Kidney tubule cell (primary cell): ENCODE data around the gene MSGN1.

ENCODE experiments used
- DNase-seq: peaks from one replicate; pipeline ENCODE4 v3.0.0-alpha.2; 2018; ENCODE audit warnings: low spot score

MSGN1 gene

GRCh38 chr2:17805717-17806363 lies 10.4 kb upstream of the MSGN1 start:
- DNase-seq: no peak

DNA sequence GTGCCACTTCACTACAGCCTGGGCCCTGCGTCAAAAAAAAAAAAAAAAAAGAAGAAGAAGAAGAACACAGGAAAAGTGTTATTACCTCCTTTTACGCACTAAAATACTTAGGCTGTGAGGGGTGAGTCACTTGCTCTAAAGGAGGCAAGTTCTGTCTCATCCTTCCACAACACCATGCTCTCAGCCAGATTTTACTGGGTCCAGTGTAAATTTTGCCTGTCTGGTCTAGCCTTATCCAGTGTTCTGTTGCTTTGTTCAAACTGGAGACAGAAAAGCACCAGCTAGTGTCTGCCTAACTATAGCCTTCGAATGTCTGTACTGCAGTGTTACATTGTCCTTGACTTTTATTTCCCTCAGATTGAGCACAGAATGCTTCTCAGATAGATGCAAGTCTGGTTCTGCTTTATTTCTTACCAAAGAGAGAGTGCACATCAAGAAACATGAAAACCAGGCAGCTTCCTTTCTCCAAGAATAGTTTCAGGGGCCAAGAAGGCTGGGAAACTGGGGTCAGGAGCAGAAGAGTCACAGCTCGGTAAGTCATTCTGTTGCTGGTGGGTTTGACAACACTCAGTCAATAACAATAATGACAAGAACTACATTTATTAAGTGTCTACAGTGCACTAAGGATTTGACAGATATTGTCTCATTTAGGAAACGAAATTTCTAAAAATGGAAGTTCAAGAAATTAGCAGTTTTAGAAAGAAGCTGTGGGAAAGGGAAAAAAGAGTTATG lies 3.1 kb upstream of the MSGN1 start:
- DNase-seq: no peak

- DNase-seq: no peak
These were observed 2.4 kb upstream of the MSGN1 start for GRCh38 chr2:17813742-17814473.

GRCh38 chr2:17814601-17815000 lies 1.7 kb upstream of the MSGN1 start:
- no peak for DNase-seq

DNA sequence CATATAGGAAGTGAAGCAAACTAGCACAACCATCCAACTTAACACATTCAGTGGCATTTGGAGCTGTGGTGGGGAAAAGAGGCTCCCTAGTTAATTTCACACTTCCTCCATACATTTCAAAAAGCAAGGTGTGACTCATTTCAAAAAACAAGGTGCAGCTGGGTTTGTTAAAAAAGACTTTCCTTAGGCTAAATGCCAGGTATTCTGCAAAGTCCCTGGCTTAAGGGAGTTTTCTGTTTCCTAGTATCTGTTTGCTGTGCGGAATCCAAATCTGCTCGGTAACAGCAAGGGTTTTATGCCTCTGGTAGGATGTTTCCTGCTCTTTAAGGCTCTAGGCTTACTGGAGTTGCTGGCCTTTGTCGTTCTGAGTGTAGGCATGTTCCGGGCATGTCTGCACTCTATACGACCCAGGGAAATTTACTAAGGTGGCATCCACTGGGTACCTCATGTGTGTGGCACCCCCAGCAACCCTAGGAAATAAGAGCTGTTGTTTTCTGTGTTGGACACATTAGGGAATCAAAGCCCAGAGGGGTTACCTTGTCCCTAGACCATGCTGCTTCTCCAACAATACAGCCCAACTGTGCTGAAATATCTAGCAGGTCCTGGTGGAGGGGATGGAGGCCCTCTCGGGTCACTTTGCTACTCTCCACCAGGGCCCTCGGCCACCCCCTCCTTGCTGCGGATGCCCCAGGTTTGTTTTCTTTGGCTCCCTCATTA lies 634 bp upstream of the MSGN1 start:
- DNase-seq: peak; percentile 38

DNA sequence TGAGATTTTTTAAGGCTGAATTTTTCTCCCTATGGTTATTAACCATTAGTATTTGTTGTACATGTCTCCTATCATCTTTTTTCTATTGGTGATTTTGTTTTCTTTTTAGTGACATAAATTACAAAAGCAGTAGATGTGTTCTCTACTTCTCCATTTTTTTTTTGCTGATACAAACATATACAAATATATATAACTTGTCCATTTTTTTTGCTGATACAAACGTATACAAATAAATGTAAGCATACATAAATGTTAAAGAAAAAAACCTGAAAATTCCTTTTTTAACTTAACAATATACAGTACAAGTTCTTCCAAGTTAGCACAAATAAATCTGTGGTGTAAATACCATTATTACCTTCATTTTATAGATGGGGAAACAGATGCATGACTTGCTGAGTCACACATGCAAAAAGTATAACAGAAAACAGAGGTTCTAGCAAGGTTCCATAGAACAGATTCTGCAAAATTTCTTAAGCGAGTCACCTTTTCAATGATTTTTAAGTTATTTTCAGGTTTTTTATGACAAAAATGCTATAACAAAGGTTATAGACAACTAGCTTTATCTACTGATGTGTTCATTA lies 2.1 kb downstream of the MSGN1 start:
- no peak for DNase-seq

DNA sequence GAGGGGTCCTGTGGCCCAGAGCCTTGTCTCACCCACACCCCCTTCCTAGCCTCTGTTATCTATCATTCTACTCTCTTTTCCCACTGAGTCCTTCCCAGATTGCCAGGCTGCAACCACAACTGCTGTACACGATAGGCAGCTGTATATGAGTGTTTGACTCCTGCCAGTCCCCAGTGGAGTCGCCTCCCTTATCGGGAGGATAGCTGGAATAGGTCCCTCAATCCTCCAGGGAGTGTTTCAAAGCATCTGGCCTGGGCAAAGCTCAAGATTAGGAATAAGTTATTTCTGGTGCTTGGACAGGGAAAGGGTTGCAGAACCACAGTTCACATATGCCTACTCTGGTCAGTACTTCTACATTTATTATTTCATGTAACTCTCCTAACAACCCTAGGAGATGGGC lies 4.8 kb downstream of the MSGN1 start:
- DNase-seq: no peak

GRCh38 chr2:17821535-17822444 lies 5.5 kb downstream of the MSGN1 start:
- DNase-seq: no peak

DNA sequence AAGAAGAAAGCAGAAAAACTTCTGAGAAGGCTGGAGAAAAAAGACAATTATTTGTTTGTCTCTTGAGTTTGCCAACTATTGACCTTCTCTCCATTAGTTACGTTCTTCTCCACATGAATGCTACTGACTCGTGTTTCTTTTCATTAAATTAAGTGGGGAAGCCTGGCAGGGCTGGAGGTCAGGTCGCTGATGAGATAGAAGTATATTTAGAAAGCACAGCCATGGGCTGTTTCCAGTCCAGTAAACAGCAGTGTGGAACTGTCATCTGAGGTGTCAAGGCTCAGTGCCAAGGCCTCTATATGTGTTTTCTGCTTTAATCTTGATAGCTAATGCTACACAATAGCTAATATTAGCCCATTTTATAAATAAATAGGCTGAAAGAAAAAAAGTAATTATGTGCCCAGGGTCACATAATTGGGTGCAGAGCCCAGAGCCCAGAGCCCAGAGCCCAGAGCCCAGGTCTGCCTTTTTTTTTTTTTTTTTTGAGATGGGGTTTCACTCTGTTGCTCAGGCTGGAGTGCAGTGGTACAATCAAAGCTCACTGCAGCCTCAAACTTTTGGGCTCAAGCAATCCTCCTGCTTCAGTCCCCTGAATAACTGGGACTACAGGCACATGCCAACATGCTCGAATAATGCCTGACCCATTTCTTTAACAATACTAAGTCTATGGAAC lies 6.3 kb downstream of the MSGN1 start:
- DNase-seq: no peak

DNA sequence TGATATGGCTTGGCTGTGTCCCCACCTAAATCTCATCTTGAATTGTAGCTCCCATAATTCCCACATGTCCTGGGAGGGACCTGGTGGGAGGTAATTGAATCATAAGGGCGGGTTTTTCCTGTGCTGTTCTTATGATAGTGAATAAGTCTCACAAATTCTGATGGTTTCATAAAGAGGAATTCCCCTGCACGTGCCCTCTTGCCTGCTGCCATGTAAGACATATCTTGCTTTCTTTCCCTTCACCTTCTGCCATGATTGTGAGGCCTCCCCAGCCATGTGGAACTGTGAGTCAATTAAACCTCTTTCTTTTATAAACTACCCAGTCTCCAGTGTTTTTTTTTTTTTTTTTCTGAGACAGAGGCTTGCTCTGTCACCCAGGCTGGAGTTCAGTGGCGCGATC lies 7.4 kb downstream of the MSGN1 start:
- peak; percentile 35 for DNase-seq

- peak; percentile 83 for DNase-seq
These were observed 11.1 kb downstream of the MSGN1 start for GRCh38 chr2:17827316-17827715.

- no peak for DNase-seq
These were observed 11.5 kb downstream of the MSGN1 start for GRCh38 chr2:17827785-17828184.

GRCh38 chr2:17830053-17831034 lies 14.1 kb downstream of the MSGN1 start:
- DNase-seq: peak; percentile 86

GRCh38 chr2:17835516-17835915 lies 19.3 kb downstream of the MSGN1 start:
- DNase-seq: no peak

DNA sequence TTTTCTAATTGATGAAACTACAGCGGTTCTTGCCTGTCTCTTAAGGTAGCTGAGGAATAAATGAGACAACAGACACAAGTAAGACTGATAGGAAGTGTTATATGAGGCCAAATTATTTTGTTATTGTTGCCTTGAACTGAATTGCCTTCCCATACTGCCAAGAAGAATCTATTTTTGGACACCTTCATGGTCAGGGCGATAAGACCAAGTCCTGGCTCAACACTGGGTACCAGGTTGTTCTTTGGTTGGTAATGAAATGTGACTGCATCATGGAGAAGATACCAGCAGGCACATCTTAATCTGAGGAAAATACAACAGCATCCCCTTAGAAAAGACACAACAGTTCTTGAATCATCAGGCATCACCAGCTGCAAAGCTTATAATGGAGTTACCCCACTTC lies 23.7 kb downstream of the MSGN1 start:
- DNase-seq: no peak

- DNase-seq: no peak
These were observed 27.2 kb downstream of the MSGN1 start for GRCh38 chr2:17843457-17843856.

DNA sequence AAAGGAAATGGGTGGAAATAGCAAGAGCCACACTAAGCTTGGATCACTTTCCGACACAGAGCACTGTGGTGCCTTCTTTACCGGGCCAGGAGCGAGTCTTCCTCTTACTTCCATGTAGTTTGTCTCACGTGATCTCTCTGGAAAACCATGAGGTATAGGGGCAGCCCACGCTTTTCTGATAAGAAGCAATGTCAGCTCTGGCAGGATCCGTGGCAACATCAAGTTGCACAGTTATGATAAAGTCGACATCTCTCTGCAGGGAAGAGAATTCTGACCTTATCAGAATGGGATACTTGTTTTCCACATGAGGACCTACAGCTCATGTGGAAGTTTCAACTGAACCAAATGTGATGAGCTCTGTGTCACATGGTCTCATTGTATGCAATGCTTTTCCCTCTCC lies 29.5 kb downstream of the MSGN1 start:
- DNase-seq: no peak

GRCh38 chr2:17846676-17847075 lies 30.4 kb downstream of the MSGN1 start:
- DNase-seq: no peak

- DNase-seq: no peak
These were observed 31.0 kb downstream of the MSGN1 start for GRCh38 chr2:17847236-17847635.
